Measurements from ENCODE around the gene KIF24.

Gene KIF24, protein sequence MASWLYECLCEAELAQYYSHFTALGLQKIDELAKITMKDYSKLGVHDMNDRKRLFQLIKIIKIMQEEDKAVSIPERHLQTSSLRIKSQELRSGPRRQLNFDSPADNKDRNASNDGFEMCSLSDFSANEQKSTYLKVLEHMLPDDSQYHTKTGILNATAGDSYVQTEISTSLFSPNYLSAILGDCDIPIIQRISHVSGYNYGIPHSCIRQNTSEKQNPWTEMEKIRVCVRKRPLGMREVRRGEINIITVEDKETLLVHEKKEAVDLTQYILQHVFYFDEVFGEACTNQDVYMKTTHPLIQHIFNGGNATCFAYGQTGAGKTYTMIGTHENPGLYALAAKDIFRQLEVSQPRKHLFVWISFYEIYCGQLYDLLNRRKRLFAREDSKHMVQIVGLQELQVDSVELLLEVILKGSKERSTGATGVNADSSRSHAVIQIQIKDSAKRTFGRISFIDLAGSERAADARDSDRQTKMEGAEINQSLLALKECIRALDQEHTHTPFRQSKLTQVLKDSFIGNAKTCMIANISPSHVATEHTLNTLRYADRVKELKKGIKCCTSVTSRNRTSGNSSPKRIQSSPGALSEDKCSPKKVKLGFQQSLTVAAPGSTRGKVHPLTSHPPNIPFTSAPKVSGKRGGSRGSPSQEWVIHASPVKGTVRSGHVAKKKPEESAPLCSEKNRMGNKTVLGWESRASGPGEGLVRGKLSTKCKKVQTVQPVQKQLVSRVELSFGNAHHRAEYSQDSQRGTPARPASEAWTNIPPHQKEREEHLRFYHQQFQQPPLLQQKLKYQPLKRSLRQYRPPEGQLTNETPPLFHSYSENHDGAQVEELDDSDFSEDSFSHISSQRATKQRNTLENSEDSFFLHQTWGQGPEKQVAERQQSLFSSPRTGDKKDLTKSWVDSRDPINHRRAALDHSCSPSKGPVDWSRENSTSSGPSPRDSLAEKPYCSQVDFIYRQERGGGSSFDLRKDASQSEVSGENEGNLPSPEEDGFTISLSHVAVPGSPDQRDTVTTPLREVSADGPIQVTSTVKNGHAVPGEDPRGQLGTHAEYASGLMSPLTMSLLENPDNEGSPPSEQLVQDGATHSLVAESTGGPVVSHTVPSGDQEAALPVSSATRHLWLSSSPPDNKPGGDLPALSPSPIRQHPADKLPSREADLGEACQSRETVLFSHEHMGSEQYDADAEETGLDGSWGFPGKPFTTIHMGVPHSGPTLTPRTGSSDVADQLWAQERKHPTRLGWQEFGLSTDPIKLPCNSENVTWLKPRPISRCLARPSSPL (N-terminal part only)

DNA sequence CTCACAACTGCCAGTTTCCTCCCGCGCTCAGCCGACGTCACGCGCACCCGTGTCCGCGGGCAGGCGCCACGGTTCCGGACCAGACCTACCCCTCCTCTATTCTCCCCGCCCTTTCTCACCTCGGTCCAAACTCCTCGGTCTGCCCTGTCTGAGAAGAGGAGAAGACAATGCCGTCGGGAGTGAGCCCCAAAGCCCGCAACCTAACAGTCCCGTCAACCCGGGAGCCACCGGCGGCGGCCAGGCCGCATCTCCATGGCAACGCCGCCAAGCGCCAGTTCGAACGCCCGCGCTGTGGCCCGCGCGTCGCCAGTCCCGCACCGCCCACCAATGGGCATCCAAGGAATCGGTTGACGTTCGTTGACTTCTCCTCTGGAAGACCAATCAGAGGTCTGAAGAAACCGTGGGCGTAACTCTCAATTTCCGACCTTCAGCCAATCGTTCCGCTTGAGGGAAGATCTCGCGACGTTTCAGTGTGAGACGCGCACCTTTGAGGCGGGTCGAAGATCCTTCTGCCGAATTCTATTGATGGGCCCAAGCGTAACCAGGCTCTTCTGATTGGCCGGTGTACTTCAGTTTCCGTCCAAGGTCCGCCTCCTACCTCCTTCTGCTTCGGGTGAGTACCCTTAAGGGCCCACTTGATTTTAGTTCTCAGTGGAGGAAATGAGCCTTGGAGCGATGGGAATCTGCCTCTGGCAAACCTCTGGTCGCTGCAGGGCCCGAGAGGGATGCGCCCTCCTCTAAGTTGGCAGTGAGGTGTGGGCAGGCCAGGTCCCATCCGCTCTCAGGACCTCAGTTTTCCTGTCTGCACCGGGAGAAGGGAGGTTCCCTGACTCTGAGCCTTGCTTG is at the start of gene KIF24, which contains the start of gene NUDT2:
KIF24 (minus strand) TSS at position 282 of the 846 bp plus-strand sequence. CDS start 17,922 bp downstream, outside the sequence.
NUDT2 (plus strand) TSS at position 583 of the 846 bp plus-strand sequence. CDS start 9,471 bp downstream, outside the sequence.
- no peaks in the 10 kb centered on the region for H3K9me3 ChIP-seq (ENCODE audit: severe bottlenecking)
- peak within 1 kb of the TSS; percentile 60 for H3K4me3 ChIP-seq (ENCODE audit: severe bottlenecking)
- H3K4me1 ChIP-seq (ENCODE audit: insufficient read depth, poor library complexity, severe bottlenecking) = peaks cover 18% of the 10 kb centered on the region
- ATAC-seq (ENCODE audit: low read depth) (peak; percentile 94), DNase-seq (ENCODE audit: low spot score) (peak; percentile 98)
- peak within 1 kb of the TSS; percentile 67 for H3K27ac ChIP-seq (ENCODE audit: poor library complexity, severe bottlenecking)
- no peaks in the 10 kb centered on the region for H3K27me3 ChIP-seq (ENCODE audit: insufficient read depth, poor library complexity, severe bottlenecking)
- H3K36me3 ChIP-seq (ENCODE audit: low read depth) = no peaks in the 10 kb centered on the region; the same call in 1 of the 2 replicates
- TF ChIP-seq, protein P1, sequence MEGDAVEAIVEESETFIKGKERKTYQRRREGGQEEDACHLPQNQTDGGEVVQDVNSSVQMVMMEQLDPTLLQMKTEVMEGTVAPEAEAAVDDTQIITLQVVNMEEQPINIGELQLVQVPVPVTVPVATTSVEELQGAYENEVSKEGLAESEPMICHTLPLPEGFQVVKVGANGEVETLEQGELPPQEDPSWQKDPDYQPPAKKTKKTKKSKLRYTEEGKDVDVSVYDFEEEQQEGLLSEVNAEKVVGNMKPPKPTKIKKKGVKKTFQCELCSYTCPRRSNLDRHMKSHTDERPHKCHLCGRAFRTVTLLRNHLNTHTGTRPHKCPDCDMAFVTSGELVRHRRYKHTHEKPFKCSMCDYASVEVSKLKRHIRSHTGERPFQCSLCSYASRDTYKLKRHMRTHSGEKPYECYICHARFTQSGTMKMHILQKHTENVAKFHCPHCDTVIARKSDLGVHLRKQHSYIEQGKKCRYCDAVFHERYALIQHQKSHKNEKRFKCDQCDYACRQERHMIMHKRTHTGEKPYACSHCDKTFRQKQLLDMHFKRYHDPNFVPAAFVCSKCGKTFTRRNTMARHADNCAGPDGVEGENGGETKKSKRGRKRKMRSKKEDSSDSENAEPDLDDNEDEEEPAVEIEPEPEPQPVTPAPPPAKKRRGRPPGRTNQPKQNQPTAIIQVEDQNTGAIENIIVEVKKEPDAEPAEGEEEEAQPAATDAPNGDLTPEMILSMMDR (IDR thresholded peaks at IDR 0.05; ENCODE audit: poor library complexity, severe bottlenecking) = no peak

DNA sequence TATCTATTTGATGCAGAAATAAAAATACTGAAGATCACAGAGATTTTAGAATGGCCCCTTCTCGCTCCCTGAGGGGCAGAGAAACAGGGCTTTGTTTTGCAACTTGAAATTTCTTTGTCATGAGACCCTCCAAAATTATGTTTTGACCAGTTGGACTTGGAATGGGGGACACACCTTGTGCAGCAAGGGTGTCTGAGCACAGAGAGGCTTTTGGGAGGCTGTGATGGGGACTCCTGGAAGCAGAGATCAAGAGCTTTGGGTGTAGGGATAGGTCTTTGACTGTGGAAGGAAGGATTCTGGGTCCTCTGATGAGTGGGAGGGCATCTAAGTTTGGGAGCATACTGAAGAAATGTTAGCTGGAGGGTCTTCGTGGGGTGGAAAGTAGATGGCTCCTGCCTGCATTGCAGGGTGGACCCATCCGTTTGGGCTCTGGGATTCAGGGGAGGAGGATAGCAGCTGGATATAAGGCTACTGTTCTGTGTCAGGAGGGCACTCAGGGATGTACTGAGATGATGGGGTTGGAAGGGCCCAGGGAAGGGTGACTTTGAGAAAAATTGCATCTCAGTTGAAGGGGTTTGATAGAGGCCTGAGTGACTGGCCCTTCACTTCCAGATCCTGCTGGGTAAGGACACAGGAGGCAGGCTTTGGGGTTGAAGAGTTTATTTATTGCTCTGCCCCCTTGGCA is 49.5 kb upstream of the KIF24 start:
- ATAC-seq (ENCODE audit: low read depth) = no peak
- Histone ChIP-seq H3K27me3 (ENCODE audit: insufficient read depth, poor library complexity, severe bottlenecking) (no peaks in the 10 kb centered on the region), H3K4me1 (ENCODE audit: insufficient read depth, poor library complexity, severe bottlenecking) (peaks cover 14% of the 10 kb centered on the region), H3K4me3 (ENCODE audit: severe bottlenecking) (no peak overlapping the region), H3K36me3 (ENCODE audit: low read depth) (no peaks in the 10 kb centered on the region), H3K9me3 (ENCODE audit: severe bottlenecking) (no peaks in the 10 kb centered on the region), H3K27ac (ENCODE audit: poor library complexity, severe bottlenecking) (no peak overlapping the region)
- DNase-seq (ENCODE audit: low spot score) = no peak
- TF ChIP-seq, protein P1 (IDR thresholded peaks at IDR 0.05; ENCODE audit: poor library complexity, severe bottlenecking) = no peak

DNA sequence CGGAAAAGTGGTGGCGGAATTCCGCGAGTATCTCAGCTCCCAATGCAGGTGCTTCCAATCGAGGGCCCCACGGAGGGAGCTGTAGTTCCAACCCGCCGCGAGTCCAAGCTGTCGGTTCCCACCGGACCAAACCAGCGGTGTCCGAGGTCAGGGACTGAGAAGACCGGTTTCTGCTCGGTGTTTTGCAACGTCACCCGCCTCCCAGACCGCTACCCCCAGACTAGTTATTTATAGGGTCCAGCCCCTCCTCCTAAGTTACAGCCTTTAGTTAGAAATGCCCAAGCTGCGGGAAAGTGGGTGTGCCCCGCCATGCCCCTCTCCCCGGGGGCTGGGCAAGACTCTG is 48.3 kb upstream of the KIF24 start:
- Histone ChIP-seq H3K4me1 (ENCODE audit: insufficient read depth, poor library complexity, severe bottlenecking) (peaks cover 14% of the 10 kb centered on the region), H3K36me3 (ENCODE audit: low read depth) (no peaks in the 10 kb centered on the region), H3K27me3 (ENCODE audit: insufficient read depth, poor library complexity, severe bottlenecking) (no peaks in the 10 kb centered on the region), H3K9me3 (ENCODE audit: severe bottlenecking) (no peaks in the 10 kb centered on the region), H3K27ac (ENCODE audit: poor library complexity, severe bottlenecking) (no peak overlapping the region), H3K4me3 (ENCODE audit: severe bottlenecking) (peak overlapping the region; percentile 52)
- DNase-seq (ENCODE audit: low spot score) (no peak), ATAC-seq (ENCODE audit: low read depth) (no peak)
- TF ChIP-seq, protein P1 (IDR thresholded peaks at IDR 0.05; ENCODE audit: poor library complexity, severe bottlenecking) = no peak

All from RWPE2 (cell line).